ENCODE measurements around the gene SPEG. TPM values are rescaled to one million over a fixed set of nuclear protein-coding genes. Genes with fewer than 3 reads are reported as not detected.

The SPEG gene
- total and polyA plus RNA-seq, 2 of the 8 experiments (the other 6 are each of a cell fraction or from before 2014, with no cell fraction given) = 19.9 to 32.0 TPM

GRCh38 chr2:219530048-219530963 is 95.7 kb downstream of the SPEG start (continued):
- TF ChIP-seq SUZ12 (IDR thresholded peaks at IDR 0.05; ENCODE audit: low read length) (no peak), CTCF (IDR thresholded peaks at IDR 0.05; ENCODE audit: control extremely low read depth in 1 of 3, insufficient read depth in 1 of 3, low read depth in 1 of 3, low read length in 3 of 3) (peak in 2 of 3 experiments; percentile 96 to 99; a peak in 3 of 4 replicates), BCL11A (IDR thresholded peaks at IDR 0.05; ENCODE audit: low read depth in 2 of 2, low read length in 2 of 2) (no peak), RFX5 (IDR thresholded peaks at IDR 0.05; ENCODE audit: borderline replicate concordance, low read depth, low read length) (no peak), CEBPB (IDR thresholded peaks at IDR 0.05; ENCODE audit: low read depth, low read length) (no peak), KDM1A (IDR thresholded peaks at IDR 0.05; ENCODE audit: borderline replicate concordance, low read length) (no peak), SIRT6 (IDR thresholded peaks at IDR 0.05; ENCODE audit: low read length) (no peak), POU5F1 (IDR thresholded peaks at IDR 0.05; ENCODE audit: low read depth, low read length) (no peak), SRF (IDR thresholded peaks at IDR 0.05; ENCODE audit: low read depth, low read length) (no peak), NRF1 (IDR thresholded peaks at IDR 0.05; ENCODE audit: low read depth, low read length) (no peak), RAD21 (IDR thresholded peaks at IDR 0.05 in 1 of 2, conservative IDR thresholded peaks at IDR 0.05 in 1 of 2; ENCODE audit: low read depth in 2 of 2, low read length in 2 of 2) (peak; percentile 99 to 100), JUN (IDR thresholded peaks at IDR 0.05; ENCODE audit: low read depth, low read length) (no peak), CREB1 (IDR thresholded peaks at IDR 0.05) (no peak), HDAC6 (IDR thresholded peaks at IDR 0.05; ENCODE audit: low read depth, low read length) (no peak), MAFK (IDR thresholded peaks at IDR 0.05; ENCODE audit: low read depth, low read length) (no peak), RXRA (IDR thresholded peaks at IDR 0.05; ENCODE audit: insufficient read depth, low read depth, low read length) (peak; percentile 84; the same call in 1 of the 2 replicates), CHD1 (IDR thresholded peaks at IDR 0.05; ENCODE audit: low read depth, low read length) (no peak), POLR2AphosphoS5 (IDR thresholded peaks at IDR 0.05; ENCODE audit: low read depth, low read length) (no peak), CHD2 (IDR thresholded peaks at IDR 0.05; ENCODE audit: low read length) (0 out of 2 replicates have a peak, but pooled peaks have one; percentile 41), SP4 (IDR thresholded peaks at IDR 0.05; ENCODE audit: low read length) (no peak), PHF8 (conservative IDR thresholded peaks at IDR 0.05; ENCODE audit: low read depth, low read length) (no peak), HDAC2 (IDR thresholded peaks at IDR 0.05; ENCODE audit: borderline replicate concordance in 1 of 2, low read depth in 2 of 2, low read length in 2 of 2) (no peak)
